Stimulated activated CD4-positive, alpha-beta T cell treated with anti-CD3 and anti-CD28 coated beads, Interleukin-1b, Interleukin-23, amount 100 ng/mL, for 1 hour (primary cell): Measurements from ENCODE around the gene MLX.
"Not testable (repeated sequence)": the region's sequence is repeated elsewhere in the genome, so short reads cannot be mapped to it uniquely, and the experiment has no call there.

ENCODE experiments used
- DNase-seq, 2 donors: peaks; one replicate each; pipeline ENCODE4 v3.0.0-alpha.2; 2020; ENCODE audit warnings: low read depth in 2 of 2

MLX gene

GRCh38 chr17:42555122-42555622, 11.7 kb upstream of the MLX start:
- DNase-seq: no peak

- DNase-seq: not testable (repeated sequence)
These were observed 10.8 kb upstream of the MLX start for GRCh38 chr17:42555961-42556617.

GRCh38 chr17:42559075-42559474, 7.8 kb upstream of the MLX start:
- DNase-seq: no peak

GRCh38 chr17:42560246-42560645, 6.7 kb upstream of the MLX start:
- no peak for DNase-seq

- DNase-seq: peak; percentile 75 to 78
These were observed 5.0 kb upstream of the MLX start, which contains the start of gene COASY for GRCh38 chr17:42561897-42562387. COASY (plus strand) TSS chr17:42562148; CDS start chr17:42562623, 475 bp downstream.

GRCh38 chr17:42562388-42563142, 4.3 kb upstream of the MLX start:
- DNase-seq: no peak

GRCh38 chr17:42563143-42563509, 3.8 kb upstream of the MLX start:
- no peak for DNase-seq

GRCh38 chr17:42563543-42563942, 3.4 kb upstream of the MLX start:
- DNase-seq: no peak

GRCh38 chr17:42563950-42564349, 3.0 kb upstream of the MLX start:
- no peak for DNase-seq

- no peak for DNase-seq
These were observed 1.9 kb upstream of the MLX start for GRCh38 chr17:42564815-42565522.

GRCh38 chr17:42565523-42566214, 1.2 kb upstream of the MLX start:
- DNase-seq: no peak

- no peak for DNase-seq
These were observed 551 bp upstream of the MLX start for GRCh38 chr17:42566215-42566882.

- DNase-seq: no peak
These were observed 1.6 kb downstream of the MLX start for GRCh38 chr17:42568341-42569111.

GRCh38 chr17:42571435-42572225, 4.7 kb downstream of the MLX start:
- no peak for DNase-seq

GRCh38 chr17:42573095-42573494, 6.2 kb downstream of the MLX start:
- no peak for DNase-seq

GRCh38 chr17:42574463-42574862, 7.6 kb downstream of the MLX start:
- no peak for DNase-seq

- DNase-seq: no peak
These were observed 10.2 kb downstream of the MLX start for GRCh38 chr17:42577140-42577531.

- DNase-seq: peak; percentile 72 to 83
These were observed 10.8 kb downstream of the MLX start, which contains the start of gene PSMC3IP for GRCh38 chr17:42577532-42578281. PSMC3IP (minus strand) TSS chr17:42577729; CDS start chr17:42577686, 43 bp downstream.
